ENCODE results near the gene STK33. TPM values are rescaled to one million over a fixed set of nuclear protein-coding genes. Genes with fewer than 3 reads are reported as not detected.
A peak's percentile ranks its signal among the peaks of the same experiment; 100 is the strongest.

Gene STK33
- total RNA-seq, 2 experiments from 2014 or later = 2.1 to 2.2 TPM

DNA sequence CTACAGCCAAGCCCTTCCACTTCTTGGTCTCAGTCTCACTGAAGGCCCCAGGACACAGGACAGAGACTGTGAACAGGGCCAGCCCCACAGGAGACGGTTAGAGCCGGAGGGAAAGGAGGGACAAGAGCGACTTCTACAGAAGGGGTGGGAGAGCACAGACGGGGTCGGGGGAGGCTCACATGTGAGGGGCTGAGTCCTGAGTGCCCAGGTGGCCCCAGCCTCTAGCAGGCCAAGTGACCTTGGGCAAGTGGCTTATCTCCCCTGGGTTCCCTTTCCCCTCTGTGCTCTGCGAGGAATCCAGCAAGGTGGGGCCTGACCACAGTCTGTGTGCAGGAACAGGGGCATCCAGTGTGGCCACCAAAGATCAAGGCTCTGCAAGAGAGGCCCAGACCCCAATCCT lies 227.7 kb downstream of the STK33 start:
- Mint-ChIP-seq H3K36me3 (no peaks in the 10 kb centered on the region), H3K27me3 (peaks cover 2% of the 10 kb centered on the region), H3K9me3 (no peaks in the 10 kb centered on the region), H3K4me1 (no peaks in the 10 kb centered on the region), H3K4me3 (no peak overlapping the region), H3K27ac (no peak overlapping the region)
- ATAC-seq (ENCODE audit: low read depth) = no peak
- no peak for DNase-seq
- POLR2A ChIA-PET = no interaction called here

DNA sequence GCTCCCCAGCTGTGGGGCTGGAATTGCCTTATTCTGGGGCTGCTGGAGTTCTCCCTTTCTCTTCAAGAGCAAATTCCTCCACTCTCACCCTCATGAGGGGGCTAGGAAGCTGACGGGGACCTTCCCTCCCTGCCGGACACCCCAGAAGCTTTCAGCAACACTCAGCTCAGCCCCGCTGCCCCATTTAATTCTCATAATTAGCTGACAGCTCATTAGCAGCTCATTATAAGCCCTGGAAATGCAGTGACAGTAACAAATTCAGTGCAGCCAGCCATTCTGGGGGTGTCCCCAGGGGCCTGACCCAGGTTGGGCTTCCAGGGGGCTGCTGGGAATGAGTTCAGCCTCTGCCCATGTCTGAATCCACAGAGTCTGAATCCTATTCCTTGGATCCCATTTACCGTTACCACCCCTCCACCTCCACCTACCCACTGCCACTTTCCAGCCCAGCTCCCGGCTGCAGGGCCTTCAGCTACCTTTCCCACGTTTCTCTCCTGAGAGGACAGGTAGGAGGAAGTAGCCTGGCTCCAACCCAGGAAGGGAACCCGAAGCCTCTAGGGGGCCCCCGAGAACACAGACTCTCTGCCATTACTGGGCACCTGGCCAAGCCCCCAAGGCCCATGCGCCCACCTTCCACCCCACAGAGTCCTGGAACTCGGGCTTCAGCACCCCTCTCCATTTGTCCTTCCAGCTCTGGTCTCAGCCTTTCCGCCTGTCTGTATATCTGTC lies 228.6 kb downstream of the STK33 start:
- peaks cover 2% of the 10 kb centered on the region for H3K27me3 Mint-ChIP-seq
- no peaks in the 10 kb centered on the region for H3K36me3 Mint-ChIP-seq
- H3K27ac Mint-ChIP-seq = no peak overlapping the region
- DNase-seq = no peak
- no peak overlapping the region for H3K4me3 Mint-ChIP-seq
- no peak for ATAC-seq (ENCODE audit: low read depth)
- H3K4me1 Mint-ChIP-seq = no peaks in the 10 kb centered on the region
- no peaks in the 10 kb centered on the region for H3K9me3 Mint-ChIP-seq
- POLR2A ChIA-PET = no interaction called here

DNA sequence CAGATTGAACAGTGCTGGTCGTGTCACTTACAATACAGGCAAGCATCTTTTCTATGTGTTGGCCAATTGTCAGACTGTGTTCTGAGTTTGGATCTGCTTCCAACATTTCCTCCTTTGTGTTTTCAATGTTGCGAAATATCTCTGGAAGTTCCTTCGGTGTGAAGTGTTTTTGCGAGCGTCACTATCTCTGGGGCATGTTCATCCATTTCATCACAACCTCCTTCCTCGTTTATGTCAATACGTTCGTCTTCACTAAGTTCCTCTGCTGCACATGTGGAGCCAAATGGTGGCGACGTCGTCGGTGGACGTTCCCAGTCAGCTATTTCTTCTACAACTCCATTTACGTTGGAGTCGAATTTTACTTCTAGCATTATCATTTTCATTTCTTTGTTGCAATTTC lies 230.1 kb downstream of the STK33 start:
- H3K27ac Mint-ChIP-seq = no peak overlapping the region
- POLR2A ChIA-PET = no interaction called here
- no peak overlapping the region for H3K4me3 Mint-ChIP-seq
- no peaks in the 10 kb centered on the region for H3K9me3 Mint-ChIP-seq
- no peaks in the 10 kb centered on the region for H3K4me1 Mint-ChIP-seq
- H3K27me3 Mint-ChIP-seq = peaks cover 2% of the 10 kb centered on the region
- DNase-seq (no peak), ATAC-seq (ENCODE audit: low read depth) (no peak)
- H3K36me3 Mint-ChIP-seq = no peaks in the 10 kb centered on the region

DNA sequence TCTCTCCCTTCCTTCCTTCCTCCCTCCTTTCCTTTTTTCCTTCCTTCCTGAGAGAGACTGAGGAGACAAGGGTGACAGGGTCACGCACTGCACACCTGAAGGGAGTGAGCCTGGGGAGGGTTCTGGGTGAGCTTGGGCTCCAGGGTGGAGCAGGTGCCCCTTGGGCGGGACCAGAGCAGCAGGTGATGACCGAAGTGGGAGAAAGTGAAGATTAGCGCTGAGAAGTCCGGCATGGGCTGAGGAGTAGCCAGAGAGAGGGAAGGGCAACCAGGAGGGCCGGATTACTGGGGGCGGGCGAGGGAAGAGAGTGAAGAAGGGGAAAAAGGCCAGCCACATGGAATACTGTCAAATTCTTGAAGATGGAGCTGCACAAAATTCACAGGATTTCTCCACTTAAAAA lies 231.1 kb downstream of the STK33 start:
- Mint-ChIP-seq H3K4me1 (no peaks in the 10 kb centered on the region), H3K9me3 (no peaks in the 10 kb centered on the region), H3K27ac (no peak overlapping the region), H3K4me3 (no peak overlapping the region), H3K27me3 (peaks cover 2% of the 10 kb centered on the region), H3K36me3 (no peaks in the 10 kb centered on the region)
- no peak for DNase-seq
- no peak for ATAC-seq (ENCODE audit: low read depth)
- POLR2A ChIA-PET = no interaction called here

DNA sequence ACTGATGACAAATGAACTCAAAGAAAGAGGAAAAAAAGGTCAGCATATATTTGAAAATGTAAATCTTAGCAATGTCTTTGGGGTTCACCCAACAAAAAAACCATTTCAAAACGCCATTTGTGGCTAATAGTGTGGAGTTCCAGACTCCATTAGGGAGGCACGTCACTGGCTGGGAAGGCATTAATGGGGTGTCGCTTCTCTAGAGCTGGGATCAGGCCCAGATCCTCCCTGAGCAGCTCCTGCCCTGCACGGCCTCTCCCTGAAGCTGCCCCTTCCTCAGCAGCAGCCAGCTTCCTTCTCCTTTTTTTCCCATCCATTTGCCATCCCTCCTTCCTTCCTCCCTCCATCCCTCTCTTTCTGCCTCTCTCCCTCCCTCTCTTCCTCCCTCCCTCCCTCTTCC lies 231.5 kb downstream of the STK33 start:
- DNase-seq = no peak
- POLR2A ChIA-PET = no interaction called here

DNA sequence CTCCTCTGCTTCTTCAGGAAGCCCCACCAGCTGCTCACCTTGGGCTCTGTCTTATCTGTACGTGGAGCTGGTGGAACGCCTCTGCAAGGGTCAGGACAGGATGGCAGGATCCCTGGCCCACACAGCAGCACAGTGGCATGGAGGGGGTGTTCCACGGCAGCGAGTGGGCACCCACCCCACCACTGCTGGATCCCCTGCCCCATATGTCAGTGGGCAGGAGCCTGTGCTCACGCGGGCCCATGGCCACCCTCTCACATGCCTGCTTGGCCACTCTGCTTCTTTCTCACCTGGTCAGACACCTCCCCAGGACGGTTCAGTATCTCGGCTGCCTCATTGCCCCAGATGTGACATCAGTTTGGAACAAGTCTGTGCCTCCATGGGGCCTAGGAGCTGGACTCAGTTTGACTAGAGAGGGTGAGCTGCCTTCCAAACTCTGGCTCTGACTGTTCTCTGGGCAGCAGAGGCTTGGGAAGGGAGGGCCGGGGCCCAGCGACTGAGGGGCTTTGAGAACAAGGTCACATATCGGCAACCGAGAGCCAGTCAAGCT lies 232.3 kb downstream of the STK33 start:
- ATAC-seq (ENCODE audit: low read depth) (no peak), DNase-seq (no peak)
- Mint-ChIP-seq H3K27me3 (peaks cover 2% of the 10 kb centered on the region), H3K36me3 (no peaks in the 10 kb centered on the region), H3K4me3 (no peak overlapping the region), H3K27ac (no peak overlapping the region), H3K9me3 (no peaks in the 10 kb centered on the region), H3K4me1 (no peaks in the 10 kb centered on the region)
- POLR2A ChIA-PET = no interaction called here

More for the DNA sequence above, 231.5 kb downstream of the STK33 start:
- Mint-ChIP-seq H3K27me3 (peaks cover 2% of the 10 kb centered on the region), H3K36me3 (no peaks in the 10 kb centered on the region), H3K27ac (no peak overlapping the region), H3K4me3 (no peak overlapping the region), H3K9me3 (no peaks in the 10 kb centered on the region), H3K4me1 (no peaks in the 10 kb centered on the region)
- ATAC-seq (ENCODE audit: low read depth) = no peak

DNA sequence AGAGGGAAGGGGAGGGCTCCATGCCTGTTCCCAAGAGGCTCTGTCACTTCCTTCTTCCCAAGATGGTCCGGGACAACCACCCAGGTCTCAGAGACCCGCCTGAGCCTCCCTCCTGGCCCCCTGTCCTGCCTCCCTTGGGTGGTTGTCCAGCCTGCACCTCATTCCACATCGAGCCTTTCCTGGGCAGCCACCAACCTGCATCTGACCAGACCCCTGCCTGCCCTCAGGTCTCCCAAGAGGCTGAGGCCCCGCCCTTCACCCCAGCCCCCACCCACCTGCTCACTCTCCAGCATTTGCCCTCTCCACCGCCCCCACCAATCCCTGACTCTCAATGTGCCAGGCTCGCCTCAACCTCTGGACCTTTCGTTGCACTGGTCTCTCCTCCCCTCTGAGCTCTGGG lies 232.8 kb downstream of the STK33 start:
- H3K9me3 Mint-ChIP-seq = no peaks in the 10 kb centered on the region
- ATAC-seq (ENCODE audit: low read depth) = no peak
- no peaks in the 10 kb centered on the region for H3K4me1 Mint-ChIP-seq
- peaks cover 2% of the 10 kb centered on the region for H3K27me3 Mint-ChIP-seq
- no peaks in the 10 kb centered on the region for H3K36me3 Mint-ChIP-seq
- no peak overlapping the region for H3K4me3 Mint-ChIP-seq
- no peak for DNase-seq
- POLR2A ChIA-PET = no interaction called here
- no peak overlapping the region for H3K27ac Mint-ChIP-seq

DNA sequence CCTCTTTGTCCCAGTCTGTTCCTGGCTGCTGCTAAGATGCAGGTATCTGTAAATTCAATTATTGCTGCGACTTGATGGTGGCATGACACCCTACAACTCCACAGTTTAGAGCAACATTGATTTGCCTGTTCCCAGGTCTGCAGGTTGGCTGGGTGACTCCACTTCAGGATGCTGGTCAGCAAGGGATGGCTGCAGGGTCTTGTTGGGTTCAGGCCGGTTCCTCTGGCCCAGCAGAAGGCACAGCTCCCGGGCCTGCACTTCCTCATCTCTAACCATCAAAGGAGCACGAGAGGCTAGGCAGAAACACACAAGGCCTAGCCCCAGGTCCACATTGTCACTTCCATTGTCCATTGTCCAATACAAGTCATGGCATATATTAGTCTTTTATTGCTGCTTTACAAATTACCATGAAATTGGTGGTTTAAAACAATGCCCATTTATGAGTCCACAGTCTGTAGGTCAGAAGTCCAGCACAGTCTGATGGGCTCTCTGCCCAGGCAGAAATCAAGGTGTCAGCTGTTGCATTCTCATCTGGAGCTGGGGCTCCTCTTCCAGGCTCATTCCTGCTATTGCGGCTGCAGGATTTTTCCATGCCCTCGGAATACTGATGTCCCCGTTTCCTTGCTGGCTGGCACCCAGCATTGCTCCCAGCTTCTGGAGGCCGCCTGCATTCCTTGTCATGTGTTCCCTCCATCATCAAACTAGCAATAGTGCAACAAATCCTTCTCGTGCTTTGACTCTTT lies 233.8 kb downstream of the STK33 start:
- H3K27ac Mint-ChIP-seq = no peak overlapping the region
- H3K4me1 Mint-ChIP-seq = no peaks in the 10 kb centered on the region
- H3K27me3 Mint-ChIP-seq = peaks cover 9% of the 10 kb centered on the region
- DNase-seq = no peak
- no peaks in the 10 kb centered on the region for H3K9me3 Mint-ChIP-seq
- H3K36me3 Mint-ChIP-seq = no peaks in the 10 kb centered on the region
- no peak overlapping the region for H3K4me3 Mint-ChIP-seq
- no peak for ATAC-seq (ENCODE audit: low read depth)
- POLR2A ChIA-PET = no interaction called here

DNA sequence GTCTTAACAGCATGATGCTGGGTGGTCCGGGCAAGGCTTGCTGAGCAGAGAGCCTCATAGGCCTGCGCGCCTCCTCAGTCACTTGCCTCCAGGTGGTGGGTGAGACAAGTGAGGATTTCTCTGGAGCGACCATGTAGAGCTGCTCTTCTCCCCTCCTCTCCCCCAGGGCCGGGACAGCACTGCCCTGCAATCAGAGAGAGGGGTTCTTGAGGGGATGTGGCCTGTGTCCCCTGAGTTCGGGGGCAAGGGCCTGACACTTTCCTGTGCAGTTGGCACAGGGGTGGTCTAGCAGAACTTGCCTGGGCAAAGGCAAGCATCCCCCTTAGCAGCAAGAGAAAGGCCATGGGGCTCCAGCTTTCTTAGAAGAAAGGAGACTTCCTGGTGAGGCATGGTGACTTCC lies 234.5 kb downstream of the STK33 start:
- no peak overlapping the region for H3K4me3 Mint-ChIP-seq
- ATAC-seq (ENCODE audit: low read depth) = no peak
- no peaks in the 10 kb centered on the region for H3K36me3 Mint-ChIP-seq
- no peak for DNase-seq
- POLR2A ChIA-PET = no interaction called here
- H3K27ac Mint-ChIP-seq = no peak overlapping the region
- H3K4me1 Mint-ChIP-seq = peaks cover under 1% of the 10 kb centered on the region
- H3K9me3 Mint-ChIP-seq = no peaks in the 10 kb centered on the region
- H3K27me3 Mint-ChIP-seq = peaks cover 14% of the 10 kb centered on the region

DNA sequence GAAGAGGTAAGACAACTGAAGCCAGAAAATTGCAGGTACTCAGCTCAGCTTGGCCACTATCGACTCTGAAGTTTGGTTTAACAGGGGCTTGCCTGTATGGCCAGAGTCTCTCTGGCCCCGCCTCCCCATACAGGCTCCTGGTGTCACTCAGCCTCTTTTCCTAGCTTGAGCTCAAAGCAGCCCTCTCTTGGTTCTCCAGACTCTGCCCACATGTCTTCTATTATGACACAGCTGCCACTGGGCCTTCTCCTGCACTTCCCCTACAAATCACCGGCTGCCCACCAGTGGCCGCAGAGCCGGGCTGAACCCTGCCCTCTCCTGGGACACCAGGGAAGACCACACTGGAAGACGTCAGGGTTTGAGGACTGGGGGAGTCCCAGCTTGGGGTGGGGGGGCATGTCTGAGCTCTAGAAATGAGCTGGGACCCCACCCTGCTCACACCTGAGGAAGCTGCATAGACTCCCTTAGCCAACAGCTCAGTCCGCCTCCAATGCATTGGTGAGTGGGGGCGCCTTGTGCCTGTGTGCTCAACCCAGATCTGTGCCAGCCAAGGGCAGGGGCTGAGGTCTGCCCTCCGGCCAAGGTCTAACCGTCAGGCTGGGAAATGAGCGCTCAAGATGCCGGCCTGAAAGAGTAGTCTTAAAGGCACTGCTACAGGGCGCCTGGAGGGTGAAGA lies 236.0 kb downstream of the STK33 start:
- no peaks in the 10 kb centered on the region for H3K36me3 Mint-ChIP-seq
- H3K27ac Mint-ChIP-seq = no peak overlapping the region
- H3K27me3 Mint-ChIP-seq = peaks cover 21% of the 10 kb centered on the region
- no peak overlapping the region for H3K4me3 Mint-ChIP-seq
- peaks cover 5% of the 10 kb centered on the region for H3K4me1 Mint-ChIP-seq
- no peaks in the 10 kb centered on the region for H3K9me3 Mint-ChIP-seq
- POLR2A ChIA-PET = no interaction called here
- ATAC-seq (ENCODE audit: low read depth) (no peak), DNase-seq (peak; percentile 5)

DNA sequence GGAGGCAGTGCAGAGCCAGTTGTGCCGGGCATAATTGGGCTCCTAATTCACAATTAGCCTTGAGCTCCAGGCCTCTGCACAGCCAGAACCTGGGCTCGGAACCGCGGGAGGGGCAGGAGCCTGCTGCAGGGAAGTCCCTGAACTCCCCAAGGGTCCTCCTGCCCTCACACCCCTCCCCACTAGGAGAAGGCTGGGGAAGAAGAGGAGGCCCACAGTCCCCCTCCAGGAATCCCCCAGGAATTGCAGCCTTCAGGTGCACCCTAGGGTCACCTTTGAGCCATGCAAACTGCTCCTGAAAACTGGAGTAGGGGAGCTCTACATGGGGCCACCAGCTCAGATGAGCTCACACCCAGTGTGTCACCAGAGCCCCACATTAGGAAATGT lies 236.5 kb downstream of the STK33 start:
- DNase-seq (peak; percentile 6), ATAC-seq (ENCODE audit: low read depth) (no peak)
- peaks cover 5% of the 10 kb centered on the region for H3K4me1 Mint-ChIP-seq
- H3K4me3 Mint-ChIP-seq = no peak overlapping the region
- H3K36me3 Mint-ChIP-seq = no peaks in the 10 kb centered on the region
- POLR2A ChIA-PET = no interaction called here
- H3K27ac Mint-ChIP-seq = no peak overlapping the region
- peaks cover 20% of the 10 kb centered on the region for H3K27me3 Mint-ChIP-seq
- no peaks in the 10 kb centered on the region for H3K9me3 Mint-ChIP-seq

DNA sequence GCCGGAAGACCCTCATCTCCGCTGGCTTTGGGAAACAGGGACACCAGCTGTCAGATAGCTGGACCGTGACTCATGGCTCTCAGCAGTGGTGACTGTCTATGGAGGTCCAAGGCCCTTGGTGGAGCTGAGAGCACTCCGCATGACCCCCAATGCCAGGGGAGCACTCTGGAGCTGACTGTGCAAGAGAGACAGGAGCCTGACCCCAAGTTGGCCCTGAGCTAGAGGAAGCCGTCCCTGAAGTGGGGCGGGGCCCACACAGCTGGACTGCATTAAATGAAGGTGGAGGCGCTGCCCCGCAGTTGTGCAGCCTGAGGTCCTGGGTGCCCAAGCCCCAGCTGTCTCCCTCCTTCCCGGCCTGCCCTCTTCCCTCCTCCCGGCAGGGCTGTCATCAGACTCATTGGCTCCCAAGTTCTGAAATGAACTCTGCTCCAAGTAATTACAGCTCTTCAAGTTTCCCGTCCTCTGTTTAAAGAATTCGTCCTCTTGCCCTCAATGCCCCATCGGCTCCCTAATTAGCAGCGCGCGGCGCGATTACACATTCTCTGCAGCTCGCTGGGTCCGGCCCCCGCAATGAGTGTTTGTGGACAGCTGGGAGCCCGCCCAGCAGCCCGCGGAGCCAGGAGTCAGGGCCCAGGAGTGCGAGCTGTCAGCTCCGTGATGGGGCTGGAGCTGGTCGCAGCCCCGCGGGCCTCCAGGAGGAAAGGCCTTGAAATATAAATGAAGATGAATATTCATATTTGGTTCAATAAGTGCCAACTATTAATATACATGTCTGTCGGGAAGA lies 237.1 kb downstream of the STK33 start:
- Mint-ChIP-seq H3K27ac (no peak overlapping the region), H3K4me1 (peaks cover 5% of the 10 kb centered on the region), H3K27me3 (peaks cover 20% of the 10 kb centered on the region), H3K9me3 (no peaks in the 10 kb centered on the region), H3K4me3 (no peak overlapping the region), H3K36me3 (no peaks in the 10 kb centered on the region)
- DNase-seq (peak; percentile 20), ATAC-seq (ENCODE audit: low read depth) (no peak)
- POLR2A ChIA-PET = no interaction called here

DNA sequence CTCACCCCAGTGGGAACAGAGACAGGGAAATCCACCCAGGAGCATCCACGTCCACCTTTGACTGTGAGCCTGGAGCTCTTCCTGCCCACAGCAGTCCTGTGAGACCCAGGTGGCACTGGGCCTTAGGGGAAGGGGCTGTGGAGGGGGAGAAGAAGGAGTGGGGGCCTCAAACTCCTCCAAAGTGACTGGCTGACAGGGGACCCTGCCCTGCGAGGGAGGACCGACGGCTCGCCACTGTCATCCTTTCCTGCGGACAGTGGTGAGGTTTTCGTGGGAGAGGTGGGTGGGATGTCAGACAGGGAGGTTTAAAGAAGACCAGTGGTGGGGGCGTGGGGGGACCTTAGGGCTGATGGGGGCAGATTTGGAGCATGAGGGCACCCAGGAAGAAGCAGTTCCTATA lies 237.8 kb downstream of the STK33 start:
- H3K4me1 Mint-ChIP-seq = peaks cover 5% of the 10 kb centered on the region
- peaks cover 20% of the 10 kb centered on the region for H3K27me3 Mint-ChIP-seq
- ATAC-seq (ENCODE audit: low read depth) (no peak), DNase-seq (no peak)
- no peak overlapping the region for H3K27ac Mint-ChIP-seq
- no peaks in the 10 kb centered on the region for H3K9me3 Mint-ChIP-seq
- POLR2A ChIA-PET = no interaction called here
- H3K36me3 Mint-ChIP-seq = no peaks in the 10 kb centered on the region
- no peak overlapping the region for H3K4me3 Mint-ChIP-seq
